ENCODE measurements around the gene DNAH9.

The DNAH9 gene

GRCh38 chr17:11739351-11739750 is 141.1 kb downstream of the DNAH9 start:
- H3K4me3 ChIP-seq (ENCODE audit: low read depth, low read length) = no peak overlapping the region
- no peak for TF ChIP-seq CTCF (IDR thresholded peaks at IDR 0.05; ENCODE audit: low read depth, low read length)

- TF ChIP-seq CTCF (IDR thresholded peaks at IDR 0.05; ENCODE audit: low read depth, low read length) = no peak
- no peak overlapping the region for H3K4me3 ChIP-seq (ENCODE audit: low read depth, low read length)
Observed at GRCh38 chr17:11739848-11740247, 141.6 kb downstream of the DNAH9 start.

- no peak for TF ChIP-seq CTCF (IDR thresholded peaks at IDR 0.05; ENCODE audit: low read depth, low read length)
- no peak overlapping the region for H3K4me3 ChIP-seq (ENCODE audit: low read depth, low read length)
Observed at GRCh38 chr17:11742886-11743285, 144.6 kb downstream of the DNAH9 start.

GRCh38 chr17:11744696-11745095 is 146.4 kb downstream of the DNAH9 start:
- TF ChIP-seq CTCF (IDR thresholded peaks at IDR 0.05; ENCODE audit: low read depth, low read length) = no peak
- H3K4me3 ChIP-seq (ENCODE audit: low read depth, low read length) = no peak overlapping the region

GRCh38 chr17:11747441-11747840 is 149.2 kb downstream of the DNAH9 start:
- H3K4me3 ChIP-seq (ENCODE audit: low read depth, low read length) = no peak overlapping the region
- TF ChIP-seq CTCF (IDR thresholded peaks at IDR 0.05; ENCODE audit: low read depth, low read length) = no peak

GRCh38 chr17:11757815-11758214 is 159.5 kb downstream of the DNAH9 start:
- no peak overlapping the region for H3K4me3 ChIP-seq (ENCODE audit: low read depth, low read length)
- TF ChIP-seq CTCF (IDR thresholded peaks at IDR 0.05; ENCODE audit: low read depth, low read length) = no peak

- H3K4me3 ChIP-seq (ENCODE audit: low read depth, low read length) = no peak overlapping the region
- no peak for TF ChIP-seq CTCF (IDR thresholded peaks at IDR 0.05; ENCODE audit: low read depth, low read length)
Observed at GRCh38 chr17:11768106-11768505, 169.8 kb downstream of the DNAH9 start.

Data from WI38 (cell line).